Medulla oblongata (tissue), 1 donor: ENCODE data around the gene PEF1.

Source experiments
- DNase-seq: peaks from one replicate; pipeline ENCODE4 v3.0.0-alpha.2; 2015; ENCODE audit errors: extremely low spot score

Gene PEF1

GRCh38 chr1:31671561-31672201, 27.0 kb upstream of the PEF1 start:
- no peak for DNase-seq

- no peak for DNase-seq
Observed at GRCh38 chr1:31671147-31671546, 26.5 kb upstream of the PEF1 start.

DNA sequence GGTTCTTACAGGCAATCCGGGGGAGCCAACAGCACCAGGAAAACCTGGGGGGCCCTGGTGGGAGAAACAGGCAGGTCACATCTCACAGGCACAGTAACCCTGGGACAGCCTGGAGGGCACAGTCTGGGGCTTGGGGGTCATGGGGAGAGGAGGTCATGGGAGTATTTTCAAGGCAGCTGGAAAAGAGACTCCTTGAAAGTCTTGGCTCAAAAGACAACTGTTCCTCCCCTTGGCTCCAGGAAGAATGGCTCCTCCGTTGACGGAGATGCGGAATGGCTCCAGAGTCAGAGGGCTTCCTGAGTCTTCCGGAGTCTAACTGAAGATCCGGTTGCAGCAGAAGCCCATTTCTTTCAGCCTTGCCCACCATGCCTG, 25.9 kb upstream of the PEF1 start:
- no peak for DNase-seq

GRCh38 chr1:31669786-31670592, 25.3 kb upstream of the PEF1 start:
- peak; percentile 75 for DNase-seq

DNA sequence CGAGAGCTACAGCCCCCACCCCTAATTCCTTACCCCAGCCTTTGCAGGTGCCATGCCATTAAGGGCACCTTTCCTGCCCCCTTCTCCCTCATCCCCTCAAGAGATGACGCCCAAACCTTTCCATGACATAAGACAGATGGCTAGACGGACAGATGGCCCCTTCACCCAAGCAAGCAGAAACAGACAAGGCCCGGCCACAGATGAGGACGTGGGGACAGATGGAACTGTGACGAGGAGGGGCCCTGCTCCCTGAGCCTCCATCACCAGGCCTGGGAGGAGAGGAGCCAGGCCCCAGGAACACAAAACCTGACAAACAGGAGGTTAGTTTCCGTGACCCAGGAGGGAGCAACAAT, 24.7 kb upstream of the PEF1 start:
- DNase-seq = no peak

GRCh38 chr1:31668303-31668883, 23.7 kb upstream of the PEF1 start:
- DNase-seq = no peak

GRCh38 chr1:31667065-31667785, 22.5 kb upstream of the PEF1 start:
- no peak for DNase-seq

GRCh38 chr1:31666263-31666963, 21.7 kb upstream of the PEF1 start:
- no peak for DNase-seq

DNA sequence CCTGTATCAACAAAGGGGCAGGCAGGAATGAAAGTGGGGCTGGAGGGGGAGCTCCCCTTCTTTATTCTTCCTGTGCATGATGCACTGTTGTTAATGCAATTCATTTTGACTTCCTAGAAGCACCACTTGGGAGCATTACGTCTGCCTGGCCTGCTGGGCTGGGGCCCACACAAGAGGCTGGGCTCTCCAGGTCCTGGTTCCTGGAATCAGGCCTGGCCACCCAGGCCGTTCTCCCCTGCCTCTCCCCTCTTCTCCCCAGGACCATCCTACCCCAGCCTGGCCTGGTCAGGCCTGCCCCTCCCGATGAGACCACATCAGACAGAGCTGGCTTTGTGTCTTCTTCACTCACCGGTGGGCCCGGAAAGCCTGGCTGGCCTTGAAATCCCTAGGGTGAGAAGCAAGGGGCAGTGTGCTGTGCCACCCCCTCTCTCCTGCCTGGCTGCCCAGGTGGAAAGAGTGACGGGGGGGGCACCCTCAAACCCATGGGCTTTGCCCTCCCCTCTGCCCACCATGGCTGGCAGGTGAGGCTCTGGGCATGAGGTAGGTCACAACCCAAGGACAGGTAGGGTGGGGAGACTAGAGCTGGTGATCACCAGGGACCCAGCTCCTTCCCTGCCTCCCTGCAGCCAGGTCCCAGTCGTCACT, 20.7 kb upstream of the PEF1 start:
- DNase-seq = no peak

- DNase-seq = no peak
Observed at GRCh38 chr1:31664528-31664927, 19.9 kb upstream of the PEF1 start.

GRCh38 chr1:31663622-31664452, 19.2 kb upstream of the PEF1 start:
- peak; percentile 71 for DNase-seq

- DNase-seq = no peak
Observed at GRCh38 chr1:31662463-31662862, 17.8 kb upstream of the PEF1 start.

- DNase-seq = no peak
Observed at GRCh38 chr1:31661856-31662255, 17.2 kb upstream of the PEF1 start.

GRCh38 chr1:31660871-31661455, 16.3 kb upstream of the PEF1 start:
- no peak for DNase-seq

DNA sequence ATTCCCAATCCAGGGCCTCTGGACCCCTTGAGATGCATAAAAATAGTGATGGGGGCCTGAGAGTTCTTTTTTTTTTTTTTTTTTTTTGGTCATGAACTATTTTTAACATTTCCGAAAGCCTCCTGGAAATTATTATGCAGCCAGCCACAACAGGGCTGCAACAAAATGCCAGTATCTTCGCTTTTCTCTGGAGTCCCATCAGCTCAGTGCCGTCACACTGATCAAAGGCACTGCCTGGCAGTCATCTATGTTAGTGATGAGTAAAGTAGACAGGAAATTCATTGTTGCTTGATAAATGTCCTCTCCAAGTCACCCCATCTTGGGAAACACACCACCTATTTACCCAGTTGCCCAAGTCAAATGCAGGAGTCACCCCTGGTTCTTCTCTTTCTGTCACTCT, 15.2 kb upstream of the PEF1 start:
- no peak for DNase-seq

- no peak for DNase-seq
Observed at GRCh38 chr1:31658721-31659120, 14.0 kb upstream of the PEF1 start.

DNA sequence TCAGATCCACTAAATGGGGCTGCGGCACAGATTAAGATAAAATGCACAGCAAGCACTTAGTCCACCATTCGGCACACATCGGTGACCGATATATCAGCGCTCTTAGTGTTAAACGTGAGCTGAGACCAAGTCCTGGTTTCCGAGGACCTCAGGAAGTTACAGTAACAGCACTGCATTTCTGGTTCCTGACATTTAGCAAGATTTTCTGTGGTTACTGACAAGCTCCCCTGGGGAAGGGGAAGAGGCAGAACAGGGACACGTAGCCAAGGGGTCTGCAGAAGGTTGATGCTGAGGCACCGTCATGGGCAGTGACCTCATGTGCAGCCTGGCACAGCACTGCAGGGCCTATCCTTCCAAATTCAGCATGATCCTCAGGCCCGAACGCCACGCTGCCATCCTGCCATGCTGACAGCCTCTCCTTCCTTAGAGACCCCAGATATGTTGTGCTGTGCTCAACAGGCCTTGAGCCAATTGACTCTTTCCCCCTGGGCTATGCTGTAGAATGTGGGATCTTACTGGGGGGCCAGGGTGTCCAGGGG, 13.4 kb upstream of the PEF1 start:
- DNase-seq = no peak

DNA sequence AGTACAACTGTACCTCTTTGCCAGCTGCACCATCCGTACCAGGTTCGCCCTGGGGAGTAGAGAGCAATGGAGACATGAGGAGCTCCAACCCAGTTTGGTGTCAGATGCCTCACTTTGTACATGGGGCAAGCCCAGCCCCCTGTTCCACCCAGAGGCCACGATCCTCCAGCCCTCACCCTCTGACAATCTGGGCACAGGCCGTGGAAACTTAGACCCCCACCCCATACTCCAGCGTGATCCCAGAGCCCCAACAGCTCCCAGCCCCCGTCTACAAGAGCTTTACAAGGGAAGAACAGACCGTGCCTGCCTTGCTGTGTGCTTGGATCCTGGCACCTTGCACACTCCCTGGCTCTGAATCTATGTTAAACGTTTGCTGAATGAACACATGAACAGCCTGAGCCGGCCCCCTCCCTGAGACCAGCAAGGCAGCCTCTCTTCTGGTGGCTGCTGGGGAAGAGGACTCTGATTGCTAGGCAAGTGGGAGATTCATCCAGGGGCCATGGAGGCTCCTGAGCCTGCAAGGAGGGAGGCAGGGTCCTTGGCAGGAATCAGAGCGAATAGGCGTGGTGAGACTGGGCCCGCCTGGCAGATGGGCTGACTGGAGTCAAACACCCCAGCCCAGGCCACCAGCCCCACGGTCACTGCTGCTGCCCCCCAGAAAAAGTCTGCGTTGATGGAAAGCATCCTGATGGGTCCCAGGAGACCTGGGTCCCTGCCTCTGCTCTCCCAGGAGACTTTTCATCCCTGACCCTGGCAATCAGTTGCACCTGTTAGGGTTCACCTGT, 12.5 kb upstream of the PEF1 start:
- DNase-seq = no peak

GRCh38 chr1:31655756-31656155, 11.1 kb upstream of the PEF1 start:
- DNase-seq = no peak
